H9 (cell line): ENCODE measurements around the gene ALOX5AP. TPM values are rescaled to one million over a fixed set of nuclear protein-coding genes. Genes with fewer than 3 reads are reported as not detected.

ENCODE experiments used
- DNase-seq: peaks from one replicate; pipeline ENCODE4 v3.0.0-alpha.2; 2017
- H2AFZ ChIP-seq: one replicate; pipeline ENCODE4 v1.6.1; 2013; ENCODE audit warnings: mild to moderate bottlenecking, low read length, control low read depth, moderate library complexity
- H2AK5ac ChIP-seq: 2 replicates; pipeline ENCODE4 v1.6.1; 2013; ENCODE audit warnings: low read length, control low read depth, mixed read lengths; ENCODE audit not compliant: insufficient read length
- H2BK120ac ChIP-seq: one replicate; pipeline ENCODE4 v1.6.1; 2013; ENCODE audit warnings: low read depth, mild to moderate bottlenecking, low read length, control low read depth, inconsistent platforms; ENCODE audit not compliant: poor library complexity, severe bottlenecking
- H2BK12ac ChIP-seq: 2 replicates; pipeline ENCODE4 v1.6.1; 2013; ENCODE audit warnings: low read length, control low read depth, mixed read lengths, low read depth; ENCODE audit not compliant: insufficient read length
- H2BK15ac ChIP-seq: 2 replicates; pipeline ENCODE4 v1.6.1; 2013; ENCODE audit warnings: low read depth, low read length, control low read depth
- H2BK20ac ChIP-seq: one replicate; pipeline ENCODE4 v1.6.1; 2013; ENCODE audit warnings: low read depth, mild to moderate bottlenecking, low read length, control low read depth, inconsistent platforms; ENCODE audit not compliant: poor library complexity, severe bottlenecking
- H2BK5ac ChIP-seq: 2 replicates; pipeline ENCODE4 v1.6.1; 2013; ENCODE audit warnings: low read length, control low read depth, mixed read lengths; ENCODE audit not compliant: insufficient read length
- H3K14ac ChIP-seq: 2 replicates; pipeline ENCODE4 v1.6.1; 2013; ENCODE audit warnings: low read length, control low read depth; ENCODE audit not compliant: insufficient read depth
- H3K18ac ChIP-seq: 2 replicates; pipeline ENCODE4 v1.6.1; 2013; ENCODE audit warnings: low read depth, mild to moderate bottlenecking, mixed read lengths, low read length, control low read depth; ENCODE audit not compliant: insufficient read length
- H3K23ac ChIP-seq: 2 replicates; pipeline ENCODE4 v1.6.1; 2013; ENCODE audit warnings: low read length, control low read depth, mixed read lengths, low read depth; ENCODE audit not compliant: insufficient read length
- H3K23me2 ChIP-seq: 2 replicates; pipeline ENCODE4 v1.6.1; 2013; ENCODE audit warnings: low read depth, mild to moderate bottlenecking, mixed read lengths, low read length, control low read depth; ENCODE audit not compliant: insufficient read length, poor library complexity, severe bottlenecking
- H3K27ac ChIP-seq: 2 replicates; pipeline ENCODE4 v1.5.1; 2013; ENCODE audit warnings: low read length, control low read depth, mixed read lengths, low read depth; ENCODE audit not compliant: insufficient read length
- H3K27me3 ChIP-seq: 2 replicates; pipeline ENCODE4 v1.6.1; 2013; ENCODE audit warnings: low read length, control low read depth, inconsistent platforms; ENCODE audit not compliant: insufficient read depth
- H3K4ac ChIP-seq: 2 replicates; pipeline ENCODE4 v1.6.1; 2013; ENCODE audit warnings: low read depth, mild to moderate bottlenecking, control low read depth, inconsistent platforms, low read length, moderate library complexity
- H3K4me1 ChIP-seq: 2 replicates; pipeline ENCODE4 v1.6.1; 2013; ENCODE audit warnings: low read length, control low read depth, inconsistent platforms; ENCODE audit not compliant: insufficient read depth
- H3K4me2 ChIP-seq: 2 replicates; pipeline ENCODE4 v1.6.1; 2013; ENCODE audit warnings: low read length, control low read depth, mixed read lengths; ENCODE audit not compliant: insufficient read length, insufficient read depth
- H3K56ac ChIP-seq: 2 replicates; pipeline ENCODE4 v1.6.1; 2013; ENCODE audit warnings: low read depth, mild to moderate bottlenecking, mixed read lengths, low read length, control low read depth; ENCODE audit not compliant: insufficient read length
- H3K79me1 ChIP-seq: 2 replicates; pipeline ENCODE4 v1.6.1; 2013; ENCODE audit warnings: low read depth, mild to moderate bottlenecking, moderate library complexity, low read length, control low read depth, inconsistent platforms; ENCODE audit not compliant: insufficient read depth, poor library complexity, severe bottlenecking
- H3K79me2 ChIP-seq: 2 replicates; pipeline ENCODE4 v1.6.1; 2013; ENCODE audit warnings: low read length, control low read depth, inconsistent platforms; ENCODE audit not compliant: insufficient read depth
- H3K9ac ChIP-seq: 2 replicates; pipeline ENCODE4 v1.6.1; 2013; ENCODE audit warnings: low read length, control low read depth, mixed read lengths; ENCODE audit not compliant: insufficient read length; ENCODE audit errors: extremely low read depth
- H3K9me3 ChIP-seq: one replicate; pipeline ENCODE4 v1.6.1; 2013; ENCODE audit warnings: low read depth, low read length, inconsistent platforms; ENCODE audit not compliant: control insufficient read depth
- H3T11ph ChIP-seq: one replicate; pipeline ENCODE4 v1.6.1; 2013; ENCODE audit warnings: mild to moderate bottlenecking, low read length, control low read depth, inconsistent platforms
- H4K20me1 ChIP-seq: one replicate; pipeline ENCODE4 v1.6.1; 2013; ENCODE audit not compliant: control insufficient read depth, insufficient read length, insufficient read depth
- H4K5ac ChIP-seq: 2 replicates; pipeline ENCODE4 v1.6.1; 2013; ENCODE audit warnings: low read depth, mild to moderate bottlenecking, mixed read lengths, low read length, control low read depth; ENCODE audit not compliant: insufficient read length
- H4K8ac ChIP-seq: replicated peaks from 2 replicates; pipeline ENCODE4 v1.6.1; 2013; ENCODE audit warnings: low read length, control low read depth, mixed read lengths, low read depth; ENCODE audit not compliant: insufficient read length
- H4K91ac ChIP-seq: 2 replicates; pipeline ENCODE4 v1.6.1; 2013; ENCODE audit warnings: low read depth, mild to moderate bottlenecking, moderate library complexity, mixed read lengths, low read length, control low read depth; ENCODE audit not compliant: insufficient read length
- H3K27ac Mint-ChIP-seq, 3 experiments: 2 replicates in 2 of 3; 3 replicates in 1 of 3; pipeline ENCODE4 v1.8.0; 2020 to 2021; ENCODE audit warnings: mixed read lengths in 3 of 3, mild to moderate bottlenecking in 1 of 3, moderate library complexity in 1 of 3
- H3K27me3 Mint-ChIP-seq: 2 replicates; pipeline ENCODE4 v1.8.0; 2021; ENCODE audit warnings: low read depth, mild to moderate bottlenecking, moderate library complexity, mixed read lengths
- H3K36me3 Mint-ChIP-seq, 3 experiments: 2 replicates in 2 of 3; 3 replicates in 1 of 3; pipeline ENCODE4 v1.8.0; 2020 to 2021; ENCODE audit warnings: low read depth in 3 of 3, mixed read lengths in 3 of 3; ENCODE audit not compliant: insufficient read depth in 1 of 3
- H3K4me1 Mint-ChIP-seq, 2 experiments: 2 replicates each; pipeline ENCODE4 v1.8.0; 2020; ENCODE audit warnings: mixed read lengths in 2 of 2
- H3K4me3 Mint-ChIP-seq, 2 experiments: 2 replicates in 1 of 2; 3 replicates in 1 of 2; pipeline ENCODE4 v1.8.0; 2020 to 2021; ENCODE audit warnings: mild to moderate bottlenecking in 2 of 2, mixed read lengths in 2 of 2, moderate library complexity in 1 of 2
- H3K9me3 Mint-ChIP-seq, 2 experiments: 2 replicates in 1 of 2; 3 replicates in 1 of 2; pipeline ENCODE4 v1.8.0; 2020; ENCODE audit warnings: mild to moderate bottlenecking in 2 of 2, mixed read lengths in 2 of 2, moderate library complexity in 1 of 2
- CTCF ChIP-seq: fragments of 200-600 bp; sonication (generic); conservative IDR thresholded peaks from 3 replicates; pipeline ENCODE4 v1.8.0; 2021; ENCODE audit warnings: antibody characterized with exemption, mild to moderate bottlenecking
- WGBS: extraction: QIAGEN DNeasy Blood & Tissue Kit; methylation state at CpG from one replicate; pipeline ENCODE4 v1.1.7; 2013; ENCODE audit warnings: missing lambda C conversion rate, low lambda C conversion rate, mixed read lengths; ENCODE audit not compliant: insufficient read length; ENCODE audit errors: extremely low coverage; 5-methylcytosine and 5-hydroxymethylcytosine counted together
- total RNA-seq: library from RNA; stranded (reverse); gene quantifications from 2 replicates; pipeline ENCODE4 v1.2.1, GENCODE V29; 2021

Gene ALOX5AP
- total RNA-seq, 1 experiment from 2014 or later, result not detected

GRCh38 chr13:30766231-30766630, 30.9 kb downstream of the ALOX5AP start:
- Histone ChIP-seq H2BK20ac (no peak overlapping the region), H3K9ac (no peak overlapping the region), H4K20me1 (no peaks in the 10 kb centered on the region), H3K14ac (no peak overlapping the region), H3K18ac (no peak overlapping the region), H4K5ac (no peak overlapping the region), H3K56ac (no peak overlapping the region), H2BK12ac (no peak overlapping the region), H4K91ac (no peak overlapping the region), H3K4ac (no peak overlapping the region), H3K4me1 (no peaks in the 10 kb centered on the region), H3K79me2 (no peaks in the 10 kb centered on the region), H3K4me2 (no peak overlapping the region), H3K27me3 (no peaks in the 10 kb centered on the region), H3K79me1 (no peaks in the 10 kb centered on the region), H3K23me2 (no peaks in the 10 kb centered on the region), H2BK120ac (no peak overlapping the region), H3K27ac (no peak overlapping the region), H2BK15ac (no peak overlapping the region), H2AK5ac (no peak overlapping the region), H2BK5ac (no peak overlapping the region), H3K23ac (no peak overlapping the region), H4K8ac (no peak overlapping the region), H3K9me3 (no peaks in the 10 kb centered on the region), H3T11ph (no peak overlapping the region), H2AFZ (no peak overlapping the region)
- Mint-ChIP-seq H3K36me3 (no peaks in the 10 kb centered on the region), H3K4me3 (no peak overlapping the region), H3K4me1 (peaks cover 0 to 8% of the 10 kb centered on the region in 2 experiments; a peak in 2 of 4 replicates), H3K27ac (peak overlapping the region in 1 of 3 experiments; percentile 53; a peak in 1 of 7 replicates), H3K9me3 (no peaks in the 10 kb centered on the region), H3K27me3 (peaks cover 2% of the 10 kb centered on the region; the same call in 1 of the 2 replicates)
- no peak for TF ChIP-seq CTCF
- no CpG with 5 or more reads among the region's 2 CpGs for WGBS
- DNase-seq, result no peak
